Stimulated activated memory B cell treated with anti-CD40 and anti-IgM and Interleukin-4, amounts not matched to agents 10 μg/mL and 1 μg/mL and 100 μg/mL, for 72 hours (primary cell): Measurements from ENCODE around the gene PHF21A.
"Not testable (repeated sequence)": the region's sequence is repeated elsewhere in the genome, so short reads cannot be mapped to it uniquely, and the experiment has no call there.

Experiments
- ATAC-seq: fragments of 150-1000 bp; cut with Tn5 transposase; 2 replicates; pipeline ENCODE4 v1.10.0; 2021
- H3K27ac Mint-ChIP-seq: one replicate; pipeline ENCODE4 v1.8.0; 2022; ENCODE audit warnings: mild to moderate bottlenecking, mixed read lengths
- H3K27me3 Mint-ChIP-seq: one replicate; pipeline ENCODE4 v1.8.0; 2022; ENCODE audit warnings: mixed read lengths
- H3K36me3 Mint-ChIP-seq: one replicate; pipeline ENCODE4 v1.8.0; 2022; ENCODE audit warnings: mixed read lengths
- H3K4me1 Mint-ChIP-seq: one replicate; pipeline ENCODE4 v1.8.0; 2022; ENCODE audit warnings: mixed read lengths
- H3K4me3 Mint-ChIP-seq: one replicate; pipeline ENCODE4 v1.8.0; 2022; ENCODE audit warnings: mild to moderate bottlenecking, moderate library complexity, mixed read lengths
- H3K9me3 Mint-ChIP-seq: one replicate; pipeline ENCODE4 v1.8.0; 2022; ENCODE audit warnings: mixed read lengths

The PHF21A gene

DNA sequence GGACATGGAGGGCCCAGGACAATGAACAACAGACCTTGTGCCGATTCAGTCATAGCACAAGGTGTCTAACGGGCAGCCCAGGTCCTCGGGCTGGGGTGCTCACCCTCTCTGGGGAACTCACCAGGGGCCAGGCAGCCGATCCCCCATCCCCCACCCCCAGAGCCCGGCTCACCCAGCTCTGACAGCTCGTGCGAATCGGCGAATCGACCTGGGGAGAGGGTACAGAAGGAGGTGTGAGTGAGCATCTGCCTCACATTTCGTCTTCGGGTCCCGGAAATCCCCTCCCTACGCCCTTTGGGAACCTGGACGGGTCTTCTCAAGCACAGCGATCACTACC lies 204.0 kb downstream of the PHF21A start:
- Mint-ChIP-seq H3K27ac (peak overlapping the region; percentile 85), H3K4me1 (peaks cover 59% of the 10 kb centered on the region), H3K36me3 (peaks cover 29% of the 10 kb centered on the region), H3K9me3 (no peaks in the 10 kb centered on the region), H3K27me3 (no peaks in the 10 kb centered on the region), H3K4me3 (peak overlapping the region; percentile 89)
- ATAC-seq, result no peak

DNA sequence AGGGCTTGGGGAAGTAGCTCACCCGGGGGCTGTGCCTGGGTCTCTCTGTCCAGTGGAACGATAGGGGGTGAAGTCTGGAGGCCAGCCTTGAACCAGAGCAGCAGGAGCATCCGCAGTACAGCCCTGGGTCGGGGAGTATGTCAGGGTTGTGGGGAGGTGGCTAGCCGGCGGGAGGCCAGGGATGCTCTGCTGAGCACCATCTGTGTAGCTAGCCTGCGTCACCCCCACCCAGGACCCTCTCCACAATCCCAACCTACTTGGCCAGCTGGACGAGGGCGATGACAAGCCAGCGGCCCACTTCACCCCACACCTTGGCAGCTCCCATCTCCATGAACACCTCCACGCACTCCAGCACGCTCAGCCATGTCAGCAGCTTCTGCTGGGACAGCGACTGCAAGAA lies 205.8 kb downstream of the PHF21A start:
- H3K9me3 Mint-ChIP-seq, result no peaks in the 10 kb centered on the region
- ATAC-seq, result no peak
- peak overlapping the region; percentile 2 for H3K4me3 Mint-ChIP-seq

DNA sequence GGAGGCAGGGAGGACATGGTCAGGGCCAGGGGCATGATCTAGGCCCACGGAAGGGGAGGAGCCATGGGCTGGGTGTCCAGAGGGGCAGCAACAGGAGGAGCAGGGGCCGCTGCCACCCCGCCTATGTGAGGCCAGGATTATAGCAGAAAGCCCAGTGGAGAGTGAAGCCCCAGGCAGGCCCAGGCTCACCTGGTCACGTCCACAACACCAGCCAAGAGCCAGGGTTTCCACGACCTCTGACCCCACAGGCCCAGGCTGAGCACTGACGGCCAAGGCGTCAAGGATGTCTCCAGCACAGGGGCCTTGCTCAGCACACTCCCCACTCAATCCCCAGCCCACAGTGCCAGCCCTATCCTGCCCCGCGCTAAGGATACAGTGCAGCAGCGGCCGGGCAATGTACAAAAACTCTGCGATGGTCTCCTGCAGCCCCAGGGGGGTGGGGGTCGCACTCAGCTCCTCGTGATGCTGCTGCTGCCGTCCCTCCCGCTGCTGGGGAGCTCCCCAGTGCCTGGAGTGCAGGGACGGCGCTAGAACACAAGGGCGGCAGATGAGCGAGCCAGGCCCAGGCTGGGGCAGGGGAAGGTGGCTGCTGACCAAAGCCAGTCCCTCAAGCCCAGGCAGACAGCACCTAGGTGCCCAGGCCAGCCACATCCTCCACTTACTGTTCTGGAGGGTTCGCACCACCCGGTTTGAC lies 207.2 kb downstream of the PHF21A start:
- no peaks in the 10 kb centered on the region for H3K9me3 Mint-ChIP-seq
- no peak overlapping the region for H3K4me3 Mint-ChIP-seq
- peaks cover 57% of the 10 kb centered on the region for H3K36me3 Mint-ChIP-seq
- no peaks in the 10 kb centered on the region for H3K27me3 Mint-ChIP-seq
- no peak overlapping the region for H3K27ac Mint-ChIP-seq
- ATAC-seq, result no peak
- H3K4me1 Mint-ChIP-seq, result peaks cover 34% of the 10 kb centered on the region

More for the DNA sequence above, 205.8 kb downstream of the PHF21A start:
- Mint-ChIP-seq H3K27me3 (no peaks in the 10 kb centered on the region), H3K36me3 (peaks cover 45% of the 10 kb centered on the region), H3K4me1 (peaks cover 48% of the 10 kb centered on the region), H3K27ac (no peak overlapping the region)

DNA sequence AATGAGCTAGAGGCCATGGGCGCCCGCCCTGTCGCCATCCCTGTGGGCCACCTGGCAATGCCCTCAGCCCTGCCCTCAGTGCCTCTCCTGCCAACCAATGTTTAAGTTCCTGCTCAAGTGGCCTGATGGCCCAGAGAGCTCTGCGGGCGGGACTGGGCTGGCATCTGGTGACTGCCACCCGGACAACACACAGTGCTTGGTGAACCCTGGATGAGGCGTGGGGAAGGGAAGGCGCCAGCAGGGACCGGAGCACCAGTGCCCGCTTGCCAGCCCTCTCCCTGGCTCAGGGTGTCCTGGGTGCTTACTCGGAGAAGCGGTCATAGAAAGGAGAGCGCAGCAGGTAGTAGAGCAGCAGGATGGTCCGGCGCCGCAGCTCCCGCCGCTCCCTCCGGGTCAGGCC lies 207.7 kb downstream of the PHF21A start:
- H3K9me3 Mint-ChIP-seq, result no peaks in the 10 kb centered on the region
- no peak overlapping the region for H3K27ac Mint-ChIP-seq
- no peak for ATAC-seq
- H3K36me3 Mint-ChIP-seq, result peaks cover 57% of the 10 kb centered on the region
- H3K4me1 Mint-ChIP-seq, result peaks cover 33% of the 10 kb centered on the region
- no peak overlapping the region for H3K4me3 Mint-ChIP-seq
- no peaks in the 10 kb centered on the region for H3K27me3 Mint-ChIP-seq

DNA sequence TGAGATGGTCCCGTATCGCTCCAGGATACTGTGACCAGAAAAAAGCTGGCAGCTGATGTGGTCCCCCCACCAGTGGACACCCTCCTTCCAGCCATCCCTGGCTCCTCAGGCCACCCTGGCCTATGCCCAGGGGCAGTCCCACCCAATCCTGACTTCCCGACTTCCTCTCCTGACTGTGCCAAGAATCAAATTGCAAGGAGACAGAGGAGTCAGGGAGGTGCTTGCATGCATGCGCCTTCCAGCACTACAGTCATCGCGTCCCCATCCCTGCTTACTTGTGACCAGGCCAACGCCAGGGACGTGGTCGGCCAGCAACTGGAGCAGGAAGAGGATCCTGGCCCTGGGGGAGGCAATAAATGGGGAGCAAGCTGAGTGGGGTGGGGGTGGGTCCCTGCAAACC lies 210.6 kb downstream of the PHF21A start:
- no peak overlapping the region for H3K4me3 Mint-ChIP-seq
- no peaks in the 10 kb centered on the region for H3K27me3 Mint-ChIP-seq
- H3K36me3 Mint-ChIP-seq, result peaks cover 48% of the 10 kb centered on the region
- ATAC-seq, result no peak
- peaks cover 34% of the 10 kb centered on the region for H3K4me1 Mint-ChIP-seq
- H3K9me3 Mint-ChIP-seq, result no peaks in the 10 kb centered on the region
- no peak overlapping the region for H3K27ac Mint-ChIP-seq

DNA sequence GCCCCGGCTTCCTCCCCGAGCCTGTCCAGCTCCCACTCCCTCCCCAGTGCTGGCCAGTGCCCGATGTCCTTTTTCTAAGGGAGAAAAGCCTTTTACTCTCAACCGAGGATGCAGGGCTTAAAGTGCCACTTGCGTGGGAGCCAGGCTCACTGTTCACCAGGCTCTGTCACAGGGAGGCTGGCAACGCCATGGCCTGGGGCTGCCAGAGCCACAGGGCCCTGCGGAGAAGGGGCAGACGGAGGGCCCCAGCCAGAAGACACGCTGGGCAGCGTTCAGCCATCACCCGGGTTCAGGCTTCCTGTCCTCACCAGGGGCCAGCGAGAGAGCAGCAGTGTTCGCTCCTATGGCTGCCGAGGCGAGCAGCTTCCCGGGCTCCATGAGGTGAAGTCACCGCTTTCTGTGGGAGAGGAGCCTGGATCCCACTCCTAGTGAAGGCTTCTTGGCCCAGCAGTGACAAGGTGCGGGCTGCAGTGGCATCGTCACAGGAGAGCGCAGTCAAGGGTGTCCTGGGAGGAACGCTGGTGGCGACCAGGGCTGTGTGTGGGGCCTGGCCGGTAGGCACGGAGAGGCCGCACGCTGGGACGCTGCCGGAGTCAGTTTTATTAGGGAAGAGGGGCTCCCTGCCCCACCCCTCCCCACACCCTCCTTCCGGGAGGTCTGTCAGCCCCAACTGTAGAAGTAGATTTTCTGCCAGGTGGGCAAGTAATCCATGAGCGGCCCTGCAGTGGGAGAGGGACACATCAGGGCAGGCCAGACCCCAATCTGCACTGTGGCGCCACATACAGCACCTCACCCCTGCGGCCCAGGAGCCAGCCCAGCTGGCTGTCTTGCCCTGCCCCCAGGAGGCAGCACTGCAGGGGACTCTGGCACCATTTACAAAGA lies 211.4 kb downstream of the PHF21A start:
- H3K4me3 Mint-ChIP-seq, result no peak overlapping the region
- H3K4me1 Mint-ChIP-seq, result peaks cover 29% of the 10 kb centered on the region
- H3K36me3 Mint-ChIP-seq, result peaks cover 44% of the 10 kb centered on the region
- H3K27ac Mint-ChIP-seq, result no peak overlapping the region
- H3K27me3 Mint-ChIP-seq, result no peaks in the 10 kb centered on the region
- no peak for ATAC-seq
- H3K9me3 Mint-ChIP-seq, result no peaks in the 10 kb centered on the region

DNA sequence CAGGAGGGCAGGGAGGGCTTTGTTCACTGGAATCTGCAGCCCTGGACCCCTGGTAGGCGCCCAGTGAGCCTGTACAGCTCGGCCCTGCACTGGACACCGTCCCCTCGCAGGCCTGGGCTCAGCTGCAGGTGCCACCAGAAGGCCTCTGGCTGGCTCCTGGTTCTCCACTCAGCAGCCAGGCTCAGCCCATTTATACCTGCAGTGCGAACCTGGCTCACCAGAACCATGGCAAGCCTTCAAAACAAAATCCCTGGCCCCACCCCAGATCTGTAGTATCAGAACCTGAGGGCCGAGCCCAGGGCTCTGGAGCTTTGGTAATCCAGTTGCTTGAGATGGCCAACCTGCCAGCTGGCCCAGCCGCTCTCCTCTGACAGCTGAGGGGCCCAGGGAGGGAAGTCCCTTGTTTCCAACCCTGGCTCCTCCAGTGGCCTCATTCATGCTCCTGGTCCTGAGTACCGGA lies 213.3 kb downstream of the PHF21A start:
- Mint-ChIP-seq H3K27ac (no peak overlapping the region), H3K9me3 (no peaks in the 10 kb centered on the region), H3K36me3 (peaks cover 28% of the 10 kb centered on the region), H3K27me3 (no peaks in the 10 kb centered on the region), H3K4me1 (peaks cover 23% of the 10 kb centered on the region), H3K4me3 (no peak overlapping the region)
- no peak for ATAC-seq

DNA sequence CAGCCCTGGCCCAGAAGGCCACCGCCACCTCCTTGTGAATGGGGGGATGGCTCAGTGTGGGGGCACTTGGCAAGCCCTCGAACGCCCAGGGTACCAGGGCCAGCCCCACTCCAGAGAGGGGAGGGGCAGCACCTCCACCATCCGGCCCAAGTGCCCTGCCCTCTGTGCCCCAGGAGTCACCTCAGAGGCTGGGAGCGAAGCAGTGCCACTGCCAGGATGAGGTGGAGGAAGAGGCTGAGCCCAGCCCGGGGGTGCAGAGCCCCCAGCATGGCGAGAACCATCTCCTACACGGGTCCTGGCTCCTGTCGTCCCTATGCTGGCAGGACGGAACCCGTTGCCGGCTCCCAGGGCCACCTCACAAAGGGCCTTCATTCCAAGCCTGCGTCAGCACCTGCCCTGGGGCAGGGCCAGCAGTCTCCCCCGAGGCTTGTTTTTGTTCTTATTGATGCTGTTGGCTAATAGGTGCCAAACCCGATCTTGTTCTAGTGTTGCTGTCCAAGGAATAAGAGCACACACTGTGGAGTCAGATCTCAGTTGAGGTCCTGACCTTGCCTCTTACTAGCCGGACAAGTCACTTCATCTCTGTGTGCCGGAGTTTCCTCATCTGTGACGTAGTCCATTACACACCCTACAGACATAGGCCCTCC lies 214.2 kb downstream of the PHF21A start, which contains the start of gene FREY1:
TSS of gene FREY1 (minus strand) at position 307 of the 647 bp plus-strand sequence. CDS start at position 281, 26 bp downstream.
- ATAC-seq, result no peak
- peaks cover 28% of the 10 kb centered on the region for H3K36me3 Mint-ChIP-seq
- no peak within 1 kb of the TSS for H3K4me3 Mint-ChIP-seq
- H3K4me1 Mint-ChIP-seq, result peaks cover 23% of the 10 kb centered on the region
- no peaks in the 10 kb centered on the region for H3K27me3 Mint-ChIP-seq
- peak within 1 kb of the TSS; percentile 4 for H3K27ac Mint-ChIP-seq
- no peaks in the 10 kb centered on the region for H3K9me3 Mint-ChIP-seq

DNA sequence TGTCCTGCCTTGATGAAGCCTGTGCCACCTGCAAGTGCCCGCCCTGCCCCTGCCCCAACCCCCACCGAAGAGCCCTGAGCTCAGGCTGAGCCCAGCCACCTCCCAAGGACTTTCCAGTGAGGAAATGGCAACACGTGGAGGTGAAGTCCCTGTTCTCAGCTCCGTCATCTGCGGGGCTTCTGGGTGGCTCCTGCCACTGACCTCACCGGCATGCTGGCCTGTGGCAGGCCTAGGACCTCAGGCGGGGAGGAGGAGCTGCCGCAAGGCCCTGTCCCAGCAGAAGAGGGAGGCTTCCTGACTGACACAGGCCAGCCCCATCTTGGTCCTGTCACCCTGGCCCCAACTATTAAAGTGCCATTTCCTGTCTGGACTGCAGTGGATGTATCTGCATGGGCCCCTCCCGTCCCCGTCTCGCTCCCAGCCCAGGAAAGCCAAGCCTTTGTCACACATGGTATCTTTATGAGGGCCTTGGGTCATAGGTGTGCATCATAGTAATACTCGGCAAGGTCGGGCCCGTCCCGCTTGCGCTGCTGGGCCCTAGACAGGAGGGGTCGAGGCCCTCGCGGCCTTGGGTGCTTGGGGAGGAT lies 215.1 kb downstream of the PHF21A start:
- H3K27ac Mint-ChIP-seq, result peak overlapping the region; percentile 4
- H3K9me3 Mint-ChIP-seq, result no peaks in the 10 kb centered on the region
- H3K36me3 Mint-ChIP-seq, result peaks cover 19% of the 10 kb centered on the region
- H3K4me1 Mint-ChIP-seq, result peaks cover 23% of the 10 kb centered on the region
- ATAC-seq, result peak; percentile 2
- H3K4me3 Mint-ChIP-seq, result no peak overlapping the region
- no peaks in the 10 kb centered on the region for H3K27me3 Mint-ChIP-seq

DNA sequence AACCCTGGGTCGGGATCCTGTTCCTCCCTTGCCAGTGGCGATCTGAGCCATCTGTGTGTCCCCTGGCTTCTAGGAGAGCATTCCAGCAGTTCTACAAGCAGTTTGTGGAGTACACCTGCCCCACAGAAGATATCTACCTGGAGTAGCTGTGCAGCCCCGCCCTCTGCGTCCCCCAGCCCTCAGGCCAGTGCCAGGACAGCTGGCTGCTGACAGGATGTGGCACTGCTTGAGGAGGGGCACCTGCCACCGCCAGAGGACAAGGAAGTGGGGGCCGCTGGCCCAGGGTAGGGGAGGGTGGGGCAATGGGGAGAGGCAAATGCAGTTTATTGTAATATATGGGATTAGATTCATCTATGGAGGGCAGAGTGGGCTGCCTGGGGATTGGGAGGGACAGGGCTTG lies 215.7 kb downstream of the PHF21A start:
- H3K27ac Mint-ChIP-seq, H3K9me3 Mint-ChIP-seq, H3K4me3 Mint-ChIP-seq, H3K27me3 Mint-ChIP-seq: not testable (repeated sequence)
- peaks cover 27% of the 10 kb centered on the region for H3K4me1 Mint-ChIP-seq
- peak; percentile 10 for ATAC-seq
- peaks cover 13% of the 10 kb centered on the region for H3K36me3 Mint-ChIP-seq

DNA sequence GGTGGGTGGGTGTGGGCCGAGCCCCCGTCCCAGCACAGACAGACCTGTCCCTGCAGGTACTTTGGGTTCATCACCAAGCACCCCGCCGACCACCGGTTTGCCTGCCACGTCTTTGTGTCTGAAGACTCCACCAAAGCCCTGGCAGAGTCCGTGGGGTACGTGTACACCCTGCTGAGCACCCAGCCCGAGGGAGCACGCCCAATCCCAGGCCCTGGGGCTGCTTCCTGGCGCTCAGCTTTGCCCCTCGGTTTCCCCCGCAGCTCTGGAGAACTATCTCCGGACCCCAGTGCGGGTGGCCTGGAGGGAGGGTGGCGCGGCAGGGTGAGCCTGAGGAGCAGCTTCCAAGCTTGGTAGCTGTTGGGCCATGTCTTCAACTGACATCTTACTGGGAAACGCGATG lies 216.2 kb downstream of the PHF21A start:
- Mint-ChIP-seq H3K27ac (no peak overlapping the region), H3K27me3 (peaks cover 9% of the 10 kb centered on the region), H3K4me1 (peaks cover 29% of the 10 kb centered on the region), H3K9me3 (no peaks in the 10 kb centered on the region), H3K36me3 (peaks cover 10% of the 10 kb centered on the region), H3K4me3 (no peak overlapping the region)
- no peak for ATAC-seq

DNA sequence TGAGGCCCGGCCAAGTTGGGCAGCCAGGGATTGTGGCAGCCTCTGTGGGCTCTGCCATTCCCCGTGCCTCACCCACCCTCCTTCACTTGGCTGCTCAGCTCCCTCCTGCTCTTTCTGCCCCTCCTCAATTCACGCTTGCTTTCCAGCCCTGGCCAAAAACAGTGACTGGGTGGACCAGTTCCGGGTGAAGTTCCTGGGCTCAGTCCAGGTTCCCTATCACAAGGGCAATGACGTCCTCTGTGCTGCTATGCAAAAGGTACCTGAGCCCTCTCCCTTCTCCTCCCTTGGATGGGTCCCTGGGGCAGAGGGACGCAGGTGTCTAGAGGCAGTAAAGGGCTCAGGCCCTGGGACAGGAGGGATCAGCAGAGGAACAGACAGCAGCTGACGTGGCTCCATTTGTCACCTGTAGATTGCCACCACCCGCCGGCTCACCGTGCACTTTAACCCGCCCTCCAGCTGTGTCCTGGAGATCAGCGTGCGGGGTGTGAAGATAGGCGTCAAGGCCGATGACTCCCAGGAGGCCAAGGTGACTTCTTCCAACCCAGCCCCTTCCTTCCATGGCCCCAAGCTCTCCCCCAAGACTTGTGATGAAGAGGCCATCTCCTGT lies 216.8 kb downstream of the PHF21A start:
- peaks cover 3% of the 10 kb centered on the region for H3K36me3 Mint-ChIP-seq
- H3K4me3 Mint-ChIP-seq, result no peak overlapping the region
- H3K4me1 Mint-ChIP-seq, result peaks cover 30% of the 10 kb centered on the region
- no peak overlapping the region for H3K27ac Mint-ChIP-seq
- ATAC-seq, result no peak
- no peaks in the 10 kb centered on the region for H3K9me3 Mint-ChIP-seq
- H3K27me3 Mint-ChIP-seq, result peaks cover 9% of the 10 kb centered on the region

DNA sequence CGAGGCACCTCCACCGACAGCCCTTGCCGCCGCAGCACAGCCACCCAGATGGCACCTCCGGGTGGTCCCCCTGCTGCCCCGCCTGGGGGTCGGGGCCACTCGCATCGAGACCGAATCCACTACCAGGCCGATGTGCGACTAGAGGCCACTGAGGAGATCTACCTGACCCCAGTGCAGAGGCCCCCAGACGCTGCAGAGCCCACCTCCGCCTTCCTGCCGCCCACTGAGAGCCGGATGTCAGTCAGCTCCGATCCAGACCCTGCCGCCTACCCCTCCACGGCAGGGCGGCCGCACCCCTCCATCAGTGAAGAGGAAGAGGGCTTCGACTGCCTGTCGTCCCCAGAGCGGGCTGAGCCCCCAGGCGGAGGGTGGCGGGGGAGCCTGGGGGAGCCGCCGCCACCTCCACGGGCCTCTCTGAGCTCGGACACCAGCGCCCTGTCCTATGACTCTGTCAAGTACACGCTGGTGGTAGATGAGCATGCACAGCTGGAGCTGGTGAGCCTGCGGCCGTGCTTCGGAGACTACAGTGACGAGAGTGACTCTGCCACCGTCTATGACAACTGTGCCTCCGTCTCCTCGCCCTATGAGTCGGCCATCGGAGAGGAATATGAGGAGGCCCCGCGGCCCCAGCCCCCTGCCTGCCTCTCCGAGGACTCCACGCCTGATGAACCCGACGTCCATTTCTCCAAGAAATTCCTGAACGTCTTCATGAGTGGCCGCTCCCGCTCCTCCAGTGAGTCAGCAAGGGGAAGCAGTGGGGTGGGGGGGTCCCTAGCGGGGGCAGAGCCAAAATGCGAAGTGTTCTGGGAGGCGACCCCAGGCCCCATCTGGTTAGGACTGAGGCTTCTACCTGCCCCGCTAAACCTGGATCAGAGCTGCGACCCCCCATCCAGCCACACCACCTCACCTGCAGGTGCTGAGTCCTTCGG lies 218.5 kb downstream of the PHF21A start:
- peaks cover 25% of the 10 kb centered on the region for H3K27me3 Mint-ChIP-seq

DNA sequence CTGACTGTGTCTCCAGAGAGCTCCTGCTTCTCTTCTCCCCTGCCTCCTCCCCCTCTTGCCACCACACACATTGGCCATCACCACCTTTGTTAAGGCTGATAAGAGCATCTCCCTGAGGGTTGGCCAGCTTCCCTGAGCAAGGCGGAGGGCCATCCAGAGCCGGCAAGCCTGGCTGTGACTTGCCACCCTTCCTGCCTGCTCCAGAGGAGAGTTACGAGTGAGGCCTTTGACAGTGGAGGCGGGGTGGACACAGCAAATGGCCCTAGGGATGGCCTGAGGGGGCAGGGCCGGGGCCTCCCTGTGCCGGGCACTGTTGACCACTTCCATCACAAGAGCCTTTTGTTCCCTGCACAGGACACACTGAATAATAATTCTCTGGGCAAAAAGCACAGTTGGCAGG lies 219.6 kb downstream of the PHF21A start:
- no peaks in the 10 kb centered on the region for H3K36me3 Mint-ChIP-seq
- H3K4me3 Mint-ChIP-seq, result no peak overlapping the region

More for the DNA sequence above, 218.5 kb downstream of the PHF21A start:
- Mint-ChIP-seq H3K36me3 (no peaks in the 10 kb centered on the region), H3K4me1 (peaks cover 32% of the 10 kb centered on the region), H3K9me3 (no peaks in the 10 kb centered on the region), H3K4me3 (no peak overlapping the region), H3K27ac (no peak overlapping the region)
- no peak for ATAC-seq

More for the DNA sequence above, 219.6 kb downstream of the PHF21A start:
- ATAC-seq, result no peak
- peaks cover 34% of the 10 kb centered on the region for H3K27me3 Mint-ChIP-seq
- peaks cover 26% of the 10 kb centered on the region for H3K4me1 Mint-ChIP-seq
- H3K27ac Mint-ChIP-seq, result no peak overlapping the region
- no peaks in the 10 kb centered on the region for H3K9me3 Mint-ChIP-seq
